ENCODE results near the gene GMCL1. TPM values are rescaled to one million over a fixed set of nuclear protein-coding genes. Genes with fewer than 3 reads are reported as not detected.

GMCL1 gene
- total and polyA plus RNA-seq, 4 experiments from 2014 or later: 27.7 to 37.8 (median 30.0) TPM

DNA sequence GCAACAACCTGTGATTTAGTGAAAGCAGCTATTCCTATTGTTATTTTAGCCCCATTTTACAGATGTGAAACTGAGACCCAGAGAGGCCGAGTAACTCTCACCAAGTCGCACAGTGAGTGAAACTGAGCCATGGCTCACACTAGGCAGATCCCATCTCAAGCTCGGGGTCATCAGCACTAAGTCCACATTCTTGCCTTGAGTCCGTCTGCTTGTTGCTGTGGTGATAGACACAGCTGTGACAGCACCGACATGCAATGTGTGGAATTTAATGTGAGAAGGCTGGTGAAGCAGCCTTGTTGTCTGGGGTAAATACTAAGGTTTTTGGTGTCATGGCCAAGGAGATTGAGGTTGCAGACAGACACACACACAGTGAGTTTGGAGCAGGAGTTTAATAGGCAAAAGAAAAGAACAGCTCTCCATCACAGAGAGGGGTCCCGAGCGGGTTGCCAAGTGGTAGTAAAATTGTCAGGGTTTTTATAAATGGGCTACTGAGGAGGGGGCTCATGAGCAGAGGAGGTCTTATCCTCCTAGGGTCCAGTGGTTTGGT is 40.2 kb upstream of the GMCL1 start:
- intact Hi-C loops (cut with micrococcal nuclease): no loop called here
- Mint-ChIP-seq H3K4me3 (no peak overlapping the region), H3K9me3 (no peaks in the 10 kb centered on the region), H3K27ac (no peak overlapping the region), H3K4me1 (peaks cover 1 to 9% (median 3%) of the 10 kb centered on the region in 4 donors), H3K36me3 (peaks cover 6 to 16% of the 10 kb centered on the region in 2 donors), H3K27me3 (no peaks in the 10 kb centered on the region)
- no peak for DNase-seq
- ChIA-PET CTCF (ENCODE audit: partially characterized antibody) (interaction anchor here (0.7 to 2.1 kb wide), 2 partner anchors 28 to 65 kb away, joined by 3 to 6 read pairs; no protein-coding TSS in a partner anchor), POLR2A (ENCODE audit: partially characterized antibody) (interaction anchor here (0.6 to 0.9 kb wide), 2 partner anchors 14 to 193 kb away, joined by 3 to 4 read pairs; no protein-coding TSS in a partner anchor)
- no peaks in the 10 kb centered on the region for H3K4me1 ChIP-seq (ENCODE audit: insufficient read depth, low read length)
- H3K9me3 ChIP-seq (ENCODE audit: control insufficient read depth in 1 of 2, low read length in 2 of 2): no peaks in the 10 kb centered on the region
- H3K36me3 ChIP-seq (ENCODE audit: insufficient read depth, low read length): no peaks in the 10 kb centered on the region
- no peak overlapping the region for H3K27ac ChIP-seq (ENCODE audit: low read depth, low read length)
- no peak overlapping the region for H3K4me3 ChIP-seq (ENCODE audit: low read length in 2 of 2)
- H3K27me3 ChIP-seq (ENCODE audit: insufficient read depth, low read length): no peaks in the 10 kb centered on the region

DNA sequence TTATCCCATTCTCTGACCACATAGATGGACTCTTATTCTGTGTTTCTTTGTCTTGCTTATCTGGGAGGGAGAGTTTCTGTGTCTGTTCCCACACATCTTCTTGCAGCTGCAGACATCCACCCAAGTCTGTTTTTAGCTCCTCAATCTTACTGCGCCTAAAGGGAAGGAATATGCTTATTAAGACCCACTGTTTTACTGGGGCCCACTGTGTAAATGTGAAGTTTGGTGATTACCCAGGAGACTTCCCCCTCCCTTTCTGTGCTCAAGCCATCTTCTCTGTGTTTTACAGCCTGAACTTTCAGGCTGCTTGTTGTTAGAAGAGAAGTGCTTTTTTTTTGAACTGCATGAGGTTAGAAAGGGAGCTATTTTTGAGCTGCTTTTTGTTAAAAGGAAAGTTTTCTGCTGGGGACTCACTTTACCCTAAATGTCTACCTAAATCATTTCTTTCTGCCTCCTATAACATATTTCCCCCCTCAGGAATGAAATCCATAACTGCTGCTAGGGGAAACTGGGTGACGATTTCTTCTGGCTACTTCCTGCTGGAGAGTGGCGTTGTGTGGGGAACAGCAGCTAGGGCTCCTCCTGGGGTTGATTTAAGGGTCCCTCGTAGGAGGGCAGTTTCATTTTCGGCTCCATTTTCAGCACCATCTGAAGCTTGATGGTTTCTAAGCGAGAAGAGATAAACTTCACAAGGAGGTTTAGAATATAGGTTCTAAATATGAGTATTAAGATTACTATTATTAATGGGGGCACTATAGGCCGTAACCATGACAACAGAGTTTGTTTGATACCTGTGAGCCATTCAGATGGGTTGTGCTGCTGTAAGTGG is 39.5 kb upstream of the GMCL1 start:
- H3K4me3 Mint-ChIP-seq: peak overlapping the region in 3 of 8 donors; percentile 11 to 31 (median 28)
- peaks cover 1 to 9% (median 3%) of the 10 kb centered on the region in 4 donors for H3K4me1 Mint-ChIP-seq
- H3K36me3 ChIP-seq (ENCODE audit: insufficient read depth, low read length): no peaks in the 10 kb centered on the region
- no peaks in the 10 kb centered on the region for H3K9me3 Mint-ChIP-seq
- peak overlapping the region in 1 of 7 donors; percentile 14 for H3K27ac Mint-ChIP-seq
- H3K27me3 Mint-ChIP-seq: no peaks in the 10 kb centered on the region
- peaks cover 6 to 16% of the 10 kb centered on the region in 2 donors for H3K36me3 Mint-ChIP-seq
- no peak overlapping the region for H3K27ac ChIP-seq (ENCODE audit: low read depth, low read length)
- CTCF ChIA-PET (ENCODE audit: partially characterized antibody): interaction anchor here (0.7 to 2.1 kb wide), 2 partner anchors 27 to 66 kb away, joined by 3 to 6 read pairs; no protein-coding TSS in a partner anchor
- intact Hi-C loops (cut with micrococcal nuclease): no loop called here
- H3K27me3 ChIP-seq (ENCODE audit: insufficient read depth, low read length): no peaks in the 10 kb centered on the region
- H3K4me1 ChIP-seq (ENCODE audit: insufficient read depth, low read length): no peaks in the 10 kb centered on the region
- H3K4me3 ChIP-seq (ENCODE audit: low read length in 2 of 2): no peak overlapping the region
- no peaks in the 10 kb centered on the region for H3K9me3 ChIP-seq (ENCODE audit: control insufficient read depth in 1 of 2, low read length in 2 of 2)
- POLR2A ChIA-PET (ENCODE audit: partially characterized antibody): interaction anchor here (0.6 to 0.9 kb wide), 2 partner anchors 13 to 193 kb away, joined by 3 to 4 read pairs; no protein-coding TSS in a partner anchor
- DNase-seq: no peak

DNA sequence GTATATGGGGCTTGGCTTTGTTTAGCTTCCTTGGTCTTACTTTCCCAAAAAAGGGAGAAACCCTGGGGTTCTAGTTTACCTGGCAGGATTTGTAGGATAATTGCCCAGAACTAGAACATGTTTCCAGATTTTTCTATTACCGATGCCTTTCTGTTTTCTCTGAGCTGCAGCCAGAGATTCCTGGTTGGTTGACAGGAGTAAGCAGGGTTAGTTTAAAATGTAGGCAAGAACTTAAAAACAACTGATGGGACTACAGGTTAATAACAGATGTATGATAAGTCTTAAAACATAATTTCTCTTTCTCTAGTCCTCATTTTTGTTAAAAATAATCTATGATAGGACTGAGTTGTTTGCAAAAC is 38.9 kb upstream of the GMCL1 start:
- H3K27me3 ChIP-seq (ENCODE audit: insufficient read depth, low read length): no peaks in the 10 kb centered on the region
- intact Hi-C loops (cut with micrococcal nuclease): no loop called here
- no peaks in the 10 kb centered on the region for H3K36me3 ChIP-seq (ENCODE audit: insufficient read depth, low read length)
- no peak overlapping the region for H3K27ac ChIP-seq (ENCODE audit: low read depth, low read length)
- H3K4me1 ChIP-seq (ENCODE audit: insufficient read depth, low read length): no peaks in the 10 kb centered on the region
- no peak for DNase-seq
- ChIA-PET POLR2A (ENCODE audit: partially characterized antibody) (no interaction called here), CTCF (ENCODE audit: partially characterized antibody) (interaction anchor here (2.1 kb wide), 1 partner anchor 66 kb away, joined by 6 read pairs; no protein-coding TSS in a partner anchor)
- Mint-ChIP-seq H3K36me3 (peaks cover 6 to 16% of the 10 kb centered on the region in 2 donors), H3K27me3 (no peaks in the 10 kb centered on the region), H3K9me3 (no peaks in the 10 kb centered on the region), H3K4me3 (no peak overlapping the region), H3K27ac (no peak overlapping the region), H3K4me1 (peaks cover 1 to 9% (median 3%) of the 10 kb centered on the region in 4 donors)
- H3K4me3 ChIP-seq (ENCODE audit: low read length in 2 of 2): no peak overlapping the region
- no peaks in the 10 kb centered on the region for H3K9me3 ChIP-seq (ENCODE audit: control insufficient read depth in 1 of 2, low read length in 2 of 2)

DNA sequence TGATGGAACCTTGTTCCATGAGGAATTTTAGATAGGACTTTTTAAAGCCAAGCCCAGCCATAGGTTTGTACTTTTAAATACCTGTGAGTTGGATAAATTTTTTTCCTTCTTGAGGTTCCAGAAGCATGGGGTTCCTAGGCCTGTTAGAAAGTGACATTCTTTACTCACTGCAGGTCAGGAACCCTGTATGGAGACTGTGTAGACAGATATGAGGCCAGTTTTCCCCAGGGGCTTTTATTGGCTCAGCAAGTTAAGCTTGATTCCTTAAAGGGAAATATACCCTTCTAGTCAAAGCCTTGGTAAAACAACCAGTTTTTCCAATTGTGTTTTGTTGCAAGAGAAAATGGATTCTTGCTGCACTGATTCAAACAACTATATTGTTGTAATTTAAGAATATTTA is 38.4 kb upstream of the GMCL1 start:
- POLR2A ChIA-PET (ENCODE audit: partially characterized antibody): no interaction called here
- H3K27ac Mint-ChIP-seq: no peak overlapping the region
- Histone ChIP-seq H3K4me1 (ENCODE audit: insufficient read depth, low read length) (no peaks in the 10 kb centered on the region), H3K27ac (ENCODE audit: low read depth, low read length) (no peak overlapping the region), H3K27me3 (ENCODE audit: insufficient read depth, low read length) (no peaks in the 10 kb centered on the region), H3K36me3 (ENCODE audit: insufficient read depth, low read length) (no peaks in the 10 kb centered on the region), H3K9me3 (ENCODE audit: control insufficient read depth in 1 of 2, low read length in 2 of 2) (no peaks in the 10 kb centered on the region), H3K4me3 (ENCODE audit: low read length in 2 of 2) (no peak overlapping the region)
- peaks cover 6 to 16% of the 10 kb centered on the region in 2 donors for H3K36me3 Mint-ChIP-seq
- no peak for DNase-seq
- no peaks in the 10 kb centered on the region for H3K27me3 Mint-ChIP-seq
- no peak overlapping the region for H3K4me3 Mint-ChIP-seq
- intact Hi-C loops (cut with micrococcal nuclease): no loop called here
- CTCF ChIA-PET (ENCODE audit: partially characterized antibody): no interaction called here
- no peaks in the 10 kb centered on the region for H3K9me3 Mint-ChIP-seq
- H3K4me1 Mint-ChIP-seq: peaks cover 0 to 9% (median 3%) of the 10 kb centered on the region in 4 donors

DNA sequence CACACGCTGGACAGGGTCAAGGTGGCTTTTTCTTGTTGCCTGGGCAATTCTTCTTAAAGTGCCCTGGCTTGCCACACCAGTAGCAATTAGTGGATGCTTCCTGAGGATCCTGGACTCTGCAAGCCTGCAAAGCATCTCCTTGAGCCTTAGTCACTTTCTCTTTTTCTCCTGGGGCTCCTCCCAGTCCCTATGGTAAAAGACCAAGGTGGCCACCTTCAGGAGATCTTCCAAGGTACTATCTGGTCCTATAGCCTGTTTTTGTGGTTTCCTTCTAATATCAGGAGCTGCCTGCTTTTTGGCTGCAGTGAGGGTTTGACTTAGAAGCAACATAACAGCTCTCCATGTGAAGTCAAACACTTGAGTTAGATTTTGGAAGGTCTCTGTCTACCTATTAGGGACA is 33.3 kb upstream of the GMCL1 start:
- no peak overlapping the region for H3K27ac Mint-ChIP-seq
- no peaks in the 10 kb centered on the region for H3K27me3 Mint-ChIP-seq
- CTCF ChIA-PET (ENCODE audit: partially characterized antibody): interaction anchor here (1.0 kb wide), 1 partner anchor 71 kb away, joined by 3 read pairs; no protein-coding TSS in a partner anchor
- no peak for DNase-seq
- H3K9me3 ChIP-seq (ENCODE audit: control insufficient read depth in 1 of 2, low read length in 2 of 2): no peaks in the 10 kb centered on the region
- H3K27me3 ChIP-seq (ENCODE audit: insufficient read depth, low read length): no peaks in the 10 kb centered on the region
- H3K4me3 ChIP-seq (ENCODE audit: low read length in 2 of 2): no peak overlapping the region
- no peaks in the 10 kb centered on the region for H3K4me1 ChIP-seq (ENCODE audit: insufficient read depth, low read length)
- H3K27ac ChIP-seq (ENCODE audit: low read depth, low read length): no peak overlapping the region
- H3K9me3 Mint-ChIP-seq: no peaks in the 10 kb centered on the region
- no peak overlapping the region for H3K4me3 Mint-ChIP-seq
- no peaks in the 10 kb centered on the region for H3K36me3 ChIP-seq (ENCODE audit: insufficient read depth, low read length)
- no peaks in the 10 kb centered on the region for H3K36me3 Mint-ChIP-seq
- intact Hi-C loops (cut with micrococcal nuclease): no loop called here
- POLR2A ChIA-PET (ENCODE audit: partially characterized antibody): no interaction called here
- peaks cover 0 to 4% (median under 1%) of the 10 kb centered on the region in 4 donors for H3K4me1 Mint-ChIP-seq

DNA sequence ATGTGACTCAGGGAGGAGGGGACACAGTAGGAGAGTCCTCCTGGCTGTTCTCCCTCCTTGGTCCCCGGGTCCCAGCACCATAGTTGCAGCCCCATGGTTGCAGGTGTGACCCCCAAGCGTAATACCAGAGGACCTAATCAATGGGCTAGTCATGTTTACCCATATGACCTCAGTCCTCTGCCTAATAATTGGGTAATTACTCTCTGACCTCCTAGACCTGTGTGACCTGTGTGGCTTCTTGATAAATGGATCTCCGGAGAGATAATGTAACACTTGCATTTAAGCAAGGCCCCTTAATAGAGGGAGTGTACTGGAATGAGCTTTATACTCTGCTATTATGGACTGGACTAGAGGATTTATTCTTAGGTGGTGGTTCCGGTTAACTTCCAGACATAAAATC is 32.2 kb upstream of the GMCL1 start:
- no peaks in the 10 kb centered on the region for H3K9me3 Mint-ChIP-seq
- Histone ChIP-seq H3K36me3 (ENCODE audit: insufficient read depth, low read length) (no peaks in the 10 kb centered on the region), H3K9me3 (ENCODE audit: control insufficient read depth in 1 of 2, low read length in 2 of 2) (no peaks in the 10 kb centered on the region), H3K27ac (ENCODE audit: low read depth, low read length) (no peak overlapping the region), H3K4me1 (ENCODE audit: insufficient read depth, low read length) (no peaks in the 10 kb centered on the region), H3K27me3 (ENCODE audit: insufficient read depth, low read length) (no peaks in the 10 kb centered on the region), H3K4me3 (ENCODE audit: low read length in 2 of 2) (no peak overlapping the region)
- H3K4me3 Mint-ChIP-seq: no peak overlapping the region
- intact Hi-C loops (cut with micrococcal nuclease): no loop called here
- no peaks in the 10 kb centered on the region for H3K27me3 Mint-ChIP-seq
- no peaks in the 10 kb centered on the region for H3K36me3 Mint-ChIP-seq
- H3K27ac Mint-ChIP-seq: no peak overlapping the region
- ChIA-PET CTCF (ENCODE audit: partially characterized antibody) (no interaction called here), POLR2A (ENCODE audit: partially characterized antibody) (no interaction called here)
- H3K4me1 Mint-ChIP-seq: peaks cover 0 to 9% (median 4%) of the 10 kb centered on the region in 4 donors
- DNase-seq: no peak

DNA sequence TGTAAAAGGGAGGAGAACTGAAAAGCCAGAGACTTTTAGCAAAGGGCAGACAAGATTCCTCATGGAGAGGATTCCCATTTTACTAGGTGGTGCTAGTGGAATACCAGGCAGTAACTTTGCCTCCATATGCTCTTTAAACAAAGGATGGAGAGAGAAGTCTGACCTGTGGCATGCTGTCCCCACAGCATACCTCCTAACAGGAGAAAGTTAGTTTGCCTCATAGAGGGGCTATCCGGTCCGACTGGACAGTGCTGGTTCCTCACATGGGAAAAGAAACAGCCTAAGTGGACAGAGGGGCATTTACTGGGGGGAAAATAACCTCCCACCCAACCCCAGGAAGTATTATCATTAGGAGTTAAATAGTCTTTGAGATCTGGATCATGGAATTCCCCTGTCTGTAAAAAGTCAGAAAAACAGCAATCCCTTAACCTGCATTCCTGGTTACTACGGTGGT is 31.6 kb upstream of the GMCL1 start:
- Histone ChIP-seq H3K27ac (ENCODE audit: low read depth, low read length) (no peak overlapping the region), H3K4me1 (ENCODE audit: insufficient read depth, low read length) (no peaks in the 10 kb centered on the region), H3K9me3 (ENCODE audit: control insufficient read depth in 1 of 2, low read length in 2 of 2) (no peaks in the 10 kb centered on the region), H3K36me3 (ENCODE audit: insufficient read depth, low read length) (no peaks in the 10 kb centered on the region), H3K4me3 (ENCODE audit: low read length in 2 of 2) (no peak overlapping the region), H3K27me3 (ENCODE audit: insufficient read depth, low read length) (no peaks in the 10 kb centered on the region)
- Mint-ChIP-seq H3K4me1 (peaks cover 0 to 10% (median 4%) of the 10 kb centered on the region in 4 donors), H3K27me3 (no peaks in the 10 kb centered on the region), H3K27ac (no peak overlapping the region), H3K36me3 (no peaks in the 10 kb centered on the region), H3K9me3 (no peaks in the 10 kb centered on the region), H3K4me3 (no peak overlapping the region)
- intact Hi-C loops (cut with micrococcal nuclease): no loop called here
- ChIA-PET CTCF (ENCODE audit: partially characterized antibody) (no interaction called here), POLR2A (ENCODE audit: partially characterized antibody) (no interaction called here)
- DNase-seq: no peak
